GM13977 (cell line): ENCODE results near the gene C1orf226.

Source experiments
- DNase-seq: peaks from one replicate; pipeline ENCODE4 v3.0.0; 2012; ENCODE audit warnings: low spot score
- CTCF ChIP-seq: IDR thresholded peaks from 2 replicates; pipeline ENCODE4 v1.5.1; 2012; ENCODE audit warnings: mild to moderate bottlenecking, control low read depth; ENCODE audit not compliant: insufficient read depth; ENCODE audit errors: extremely low read depth, missing control alignments
- in situ Hi-C: fragments of 300-500 bp; cut with MboI; formaldehyde crosslinking; loops from one replicate; pipeline ENCODE4 v1.12.0; 2022; ENCODE audit warnings: low sequenced_read_pairs, low pct_unique_long_range_greater_than_20kb, mixed read lengths, inconsistent platforms; ENCODE audit not compliant: unreplicated experiment

C1orf226 gene

GRCh38 chr1:162365284-162366020, 16.1 kb upstream of the C1orf226 start:
- DNase-seq, result no peak
- in situ Hi-C loops, result no loop called here
- TF ChIP-seq CTCF, result no peak

- in situ Hi-C loops, result no loop called here
- TF ChIP-seq CTCF, result no peak
- DNase-seq, result no peak
Observed at GRCh38 chr1:162366149-162366548, 15.4 kb upstream of the C1orf226 start.

- in situ Hi-C loops, result no loop called here
- DNase-seq, result no peak
- no peak for TF ChIP-seq CTCF
Observed at GRCh38 chr1:162366671-162367070, 14.9 kb upstream of the C1orf226 start.

- in situ Hi-C loops, result no loop called here
- no peak for TF ChIP-seq CTCF
- DNase-seq, result no peak
Observed at GRCh38 chr1:162367073-162367472, 14.5 kb upstream of the C1orf226 start.

GRCh38 chr1:162367772-162368171, 13.8 kb upstream of the C1orf226 start:
- no peak for DNase-seq
- in situ Hi-C loops, result no loop called here
- TF ChIP-seq CTCF, result no peak

- in situ Hi-C loops, result no loop called here
- no peak for DNase-seq
- no peak for TF ChIP-seq CTCF
Observed at GRCh38 chr1:162368451-162368850, 13.1 kb upstream of the C1orf226 start.
